Measurements from ENCODE around the gene LAT. TPM values are rescaled to one million over a fixed set of nuclear protein-coding genes. Genes with fewer than 3 reads are reported as not detected.

The LAT gene
- total and polyA plus RNA-seq, 5 donors from 2014 or later = 282 to 429 (median 291) TPM

DNA sequence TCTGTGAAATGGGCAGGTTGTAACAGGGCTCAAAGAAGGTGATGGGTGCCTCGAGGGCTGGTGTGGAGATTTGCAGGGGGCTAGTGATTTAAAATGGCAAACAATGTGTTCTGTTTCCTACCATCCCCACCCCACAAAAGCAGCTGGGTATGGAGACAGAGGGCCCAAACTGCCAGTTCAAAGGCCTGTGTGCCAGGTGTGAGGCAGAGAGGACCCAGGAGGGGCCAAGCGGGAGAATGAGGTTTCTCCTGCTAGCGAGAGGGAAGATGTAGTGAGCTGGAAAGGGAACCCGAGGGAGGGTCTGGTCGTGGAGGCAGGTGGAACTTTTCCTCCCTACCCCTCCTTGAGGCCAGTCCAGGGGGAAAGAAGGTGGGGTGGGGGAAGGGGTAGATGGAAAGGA, 39.4 kb downstream of the LAT start:
- peaks cover 5 to 59% (median 26%) of the 10 kb centered on the region in 4 donors for H3K4me1 Mint-ChIP-seq
- no peak overlapping the region for H3K4me3 Mint-ChIP-seq
- no peak for ATAC-seq (ENCODE audit: low read depth in 2 of 2)
- Histone ChIP-seq H3K36me3 (ENCODE audit: control insufficient read depth, insufficient read depth, low read length) (no peaks in the 10 kb centered on the region), H3K27ac (ENCODE audit: insufficient read depth, low read length, poor library complexity, severe bottlenecking) (no peak overlapping the region), H3K4me1 (ENCODE audit: control insufficient read depth, insufficient read depth, low read length, poor library complexity, severe bottlenecking) (peaks cover 32% of the 10 kb centered on the region), H3K27me3 (ENCODE audit: control insufficient read depth, insufficient read depth, low read length) (no peaks in the 10 kb centered on the region), H3K9me3 (ENCODE audit: control insufficient read depth in 2 of 2, low read length in 2 of 2) (no peaks in the 10 kb centered on the region), H3K4me3 (ENCODE audit: low read depth, low read length) (no peak overlapping the region)
- no peak for DNase-seq
- no peaks in the 10 kb centered on the region for H3K36me3 Mint-ChIP-seq
- peaks cover 0 to 1% (median 0%) of the 10 kb centered on the region in 7 donors for H3K9me3 Mint-ChIP-seq
- H3K27me3 Mint-ChIP-seq = no peaks in the 10 kb centered on the region
- H3K27ac Mint-ChIP-seq = peak overlapping the region in 2 of 3 donors; percentile 29 to 85

DNA sequence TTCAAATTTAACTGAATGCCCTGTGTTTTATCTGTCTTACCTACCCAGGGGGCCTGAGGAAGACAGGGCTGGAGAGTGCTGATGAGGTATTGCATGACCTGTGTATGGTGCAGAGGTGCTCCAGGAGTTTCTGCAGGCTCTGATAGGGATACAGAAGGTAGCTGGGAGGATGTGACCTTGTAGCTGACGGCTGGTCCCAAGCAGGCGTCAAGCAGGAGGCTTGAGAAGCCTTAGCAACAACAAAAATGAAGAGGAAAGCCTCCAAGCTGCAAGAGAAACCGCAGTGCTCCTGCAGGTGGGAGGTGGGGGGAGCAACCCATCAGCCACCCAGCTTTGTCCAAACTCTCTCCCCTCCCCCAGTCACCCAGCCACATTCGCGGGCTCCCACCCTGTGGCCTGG, 40.4 kb downstream of the LAT start:
- no peaks in the 10 kb centered on the region for H3K36me3 Mint-ChIP-seq
- Histone ChIP-seq H3K27me3 (ENCODE audit: control insufficient read depth, insufficient read depth, low read length) (no peaks in the 10 kb centered on the region), H3K4me3 (ENCODE audit: low read depth, low read length) (no peak overlapping the region), H3K9me3 (ENCODE audit: control insufficient read depth in 2 of 2, low read length in 2 of 2) (no peaks in the 10 kb centered on the region), H3K36me3 (ENCODE audit: control insufficient read depth, insufficient read depth, low read length) (no peaks in the 10 kb centered on the region), H3K27ac (ENCODE audit: insufficient read depth, low read length, poor library complexity, severe bottlenecking) (no peak overlapping the region), H3K4me1 (ENCODE audit: control insufficient read depth, insufficient read depth, low read length, poor library complexity, severe bottlenecking) (peaks cover 36% of the 10 kb centered on the region)
- peaks cover 5 to 63% (median 27%) of the 10 kb centered on the region in 4 donors for H3K4me1 Mint-ChIP-seq
- peak overlapping the region in 2 of 3 donors; percentile 31 to 85 for H3K27ac Mint-ChIP-seq
- peak overlapping the region in 2 of 4 donors; percentile 39 to 50 for H3K4me3 Mint-ChIP-seq
- DNase-seq (no peak), ATAC-seq (ENCODE audit: low read depth in 2 of 2) (no peak)
- no peaks in the 10 kb centered on the region for H3K27me3 Mint-ChIP-seq
- H3K9me3 Mint-ChIP-seq = peaks cover 0 to 1% (median 0%) of the 10 kb centered on the region in 7 donors

DNA sequence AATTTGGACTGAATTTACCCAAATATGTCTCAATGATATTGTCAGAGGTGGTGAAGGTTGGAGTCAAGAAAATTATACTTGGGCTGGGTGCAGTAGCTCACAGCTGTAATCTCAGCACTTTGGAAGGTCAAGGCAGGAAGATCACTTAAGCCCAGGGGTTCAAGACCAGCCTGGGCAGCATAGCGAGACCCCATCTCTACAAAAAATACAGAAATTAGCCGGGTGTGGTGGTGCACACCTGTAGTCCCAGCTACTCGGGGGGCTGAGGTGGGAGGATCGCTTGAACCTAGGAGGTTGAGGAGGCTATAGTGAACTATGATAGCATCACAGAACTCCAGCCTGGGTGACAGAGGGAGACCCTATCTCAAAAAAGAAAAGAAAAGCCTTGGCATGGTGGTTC, 40.9 kb downstream of the LAT start:
- Mint-ChIP-seq H3K4me1 (peaks cover 5 to 63% (median 24%) of the 10 kb centered on the region in 4 donors), H3K9me3 (peaks cover 0 to 1% (median 0%) of the 10 kb centered on the region in 7 donors), H3K36me3 (no peaks in the 10 kb centered on the region), H3K27ac (peak overlapping the region in 1 of 3 donors; percentile 85), H3K4me3 (peak overlapping the region in 1 of 4 donors; percentile 50), H3K27me3 (no peaks in the 10 kb centered on the region)
- Histone ChIP-seq H3K4me1 (ENCODE audit: control insufficient read depth, insufficient read depth, low read length, poor library complexity, severe bottlenecking) (peaks cover 36% of the 10 kb centered on the region), H3K36me3 (ENCODE audit: control insufficient read depth, insufficient read depth, low read length) (no peaks in the 10 kb centered on the region), H3K4me3 (ENCODE audit: low read depth, low read length) (no peak overlapping the region), H3K9me3 (ENCODE audit: control insufficient read depth in 2 of 2, low read length in 2 of 2) (no peaks in the 10 kb centered on the region), H3K27me3 (ENCODE audit: control insufficient read depth, insufficient read depth, low read length) (no peaks in the 10 kb centered on the region), H3K27ac (ENCODE audit: insufficient read depth, low read length, poor library complexity, severe bottlenecking) (no peak overlapping the region)
- no peak for ATAC-seq (ENCODE audit: low read depth in 2 of 2)
- DNase-seq = no peak

DNA sequence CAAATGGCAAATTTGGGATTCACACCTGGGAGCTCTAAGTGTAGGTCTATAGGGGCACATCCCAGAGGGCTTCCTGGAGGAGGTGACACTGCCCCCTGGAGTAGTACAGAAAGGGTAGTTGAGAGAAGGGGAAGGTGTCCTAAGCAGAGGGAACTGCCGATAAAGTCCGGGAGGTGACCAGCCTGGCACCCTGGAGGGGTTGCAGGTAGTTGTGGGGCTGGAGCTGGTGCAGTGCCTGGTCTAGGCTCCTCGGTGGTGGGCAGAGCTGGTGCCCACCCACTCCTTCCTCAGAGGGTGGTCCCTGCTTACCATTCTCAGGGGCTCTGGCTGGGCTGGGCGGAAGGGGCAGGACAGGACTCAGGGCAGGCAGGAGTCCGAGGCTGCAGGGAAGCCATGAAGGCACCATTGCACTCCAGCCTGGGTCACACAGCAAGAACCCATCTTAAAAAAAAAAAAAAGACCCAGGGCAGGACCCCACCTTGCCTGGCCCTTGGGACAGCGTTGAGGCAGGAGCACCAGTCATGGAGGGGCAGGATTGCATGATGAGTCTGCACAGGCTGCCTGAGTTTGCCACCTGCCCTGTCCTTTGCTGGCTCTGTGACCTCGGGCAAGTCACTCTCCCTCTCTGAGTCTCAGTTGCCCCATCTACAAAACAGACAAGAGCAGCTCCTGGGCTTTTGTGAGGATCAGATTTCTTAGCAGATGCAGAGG, 43.8 kb downstream of the LAT start:
- DNase-seq = no peak
- Histone ChIP-seq H3K27ac (ENCODE audit: insufficient read depth, low read length, poor library complexity, severe bottlenecking) (no peak overlapping the region), H3K9me3 (ENCODE audit: control insufficient read depth in 2 of 2, low read length in 2 of 2) (no peaks in the 10 kb centered on the region), H3K4me1 (ENCODE audit: control insufficient read depth, insufficient read depth, low read length, poor library complexity, severe bottlenecking) (peaks cover 31% of the 10 kb centered on the region), H3K4me3 (ENCODE audit: low read depth, low read length) (no peak overlapping the region), H3K36me3 (ENCODE audit: control insufficient read depth, insufficient read depth, low read length) (no peaks in the 10 kb centered on the region), H3K27me3 (ENCODE audit: control insufficient read depth, insufficient read depth, low read length) (no peaks in the 10 kb centered on the region)
- ATAC-seq (ENCODE audit: low read depth in 2 of 2) = no peak
- Mint-ChIP-seq H3K36me3 (no peaks in the 10 kb centered on the region), H3K4me1 (peaks cover 0 to 44% (median 16%) of the 10 kb centered on the region in 4 donors), H3K27ac (peak overlapping the region; percentile 44 to 60 (median 59)), H3K9me3 (no peaks in the 10 kb centered on the region), H3K4me3 (peak overlapping the region in 1 of 4 donors; percentile 28), H3K27me3 (no peaks in the 10 kb centered on the region)

DNA sequence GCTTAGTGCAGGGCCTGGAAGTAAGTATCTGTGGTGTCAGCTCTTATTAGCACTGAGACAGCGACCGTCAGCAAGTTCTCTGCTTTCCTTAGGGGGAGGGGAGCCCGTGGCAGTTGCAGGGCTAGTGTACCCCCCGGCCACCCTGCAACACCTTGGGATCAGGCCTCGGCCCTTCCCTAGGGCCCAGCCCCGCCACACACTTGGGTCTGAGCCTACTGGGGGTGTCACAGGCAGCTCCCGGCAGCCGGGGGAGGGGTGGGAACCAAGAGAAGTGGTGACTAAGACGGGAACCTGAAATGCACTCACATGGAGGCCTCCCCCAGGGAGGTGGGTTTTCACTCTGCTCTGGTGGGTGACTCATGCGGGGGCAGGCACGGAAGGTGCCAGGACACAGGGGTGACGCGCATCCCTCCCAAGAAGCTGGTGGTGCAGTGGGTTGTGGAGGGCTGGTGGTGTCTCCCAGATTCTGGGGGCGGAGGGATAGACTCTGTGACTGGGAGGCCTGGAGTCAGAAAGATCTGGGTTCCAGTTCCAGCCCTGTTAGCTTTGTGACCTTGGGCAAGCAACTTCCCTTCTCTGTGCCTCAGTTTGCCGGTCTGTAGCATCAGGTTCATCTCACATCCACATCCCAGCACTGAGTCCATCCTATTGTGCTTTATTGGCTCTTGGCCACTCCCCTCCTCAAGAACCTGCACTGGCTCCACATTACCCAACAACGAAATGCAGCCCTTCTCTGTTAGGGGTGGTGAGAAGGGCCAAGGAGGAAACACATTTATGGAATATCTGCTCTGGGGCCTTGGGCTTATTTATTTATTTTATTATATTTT, 44.5 kb downstream of the LAT start:
- Histone ChIP-seq H3K36me3 (ENCODE audit: control insufficient read depth, insufficient read depth, low read length) (no peaks in the 10 kb centered on the region), H3K9me3 (ENCODE audit: control insufficient read depth in 2 of 2, low read length in 2 of 2) (no peaks in the 10 kb centered on the region), H3K4me3 (ENCODE audit: low read depth, low read length) (no peak overlapping the region), H3K27ac (ENCODE audit: insufficient read depth, low read length, poor library complexity, severe bottlenecking) (no peak overlapping the region), H3K4me1 (ENCODE audit: control insufficient read depth, insufficient read depth, low read length, poor library complexity, severe bottlenecking) (peaks cover 25% of the 10 kb centered on the region), H3K27me3 (ENCODE audit: control insufficient read depth, insufficient read depth, low read length) (no peaks in the 10 kb centered on the region)
- peak; percentile 93 to 94 for ATAC-seq (ENCODE audit: low read depth in 2 of 2)
- no peaks in the 10 kb centered on the region for H3K27me3 Mint-ChIP-seq
- DNase-seq = peak in 2 of 3 donors; percentile 21 to 66
- H3K9me3 Mint-ChIP-seq = no peaks in the 10 kb centered on the region
- H3K36me3 Mint-ChIP-seq = no peaks in the 10 kb centered on the region
- peak overlapping the region; percentile 44 to 76 (median 65) for H3K27ac Mint-ChIP-seq
- H3K4me1 Mint-ChIP-seq = peaks cover 0 to 36% (median 15%) of the 10 kb centered on the region in 4 donors
- peak overlapping the region in 1 of 4 donors; percentile 28 for H3K4me3 Mint-ChIP-seq

DNA sequence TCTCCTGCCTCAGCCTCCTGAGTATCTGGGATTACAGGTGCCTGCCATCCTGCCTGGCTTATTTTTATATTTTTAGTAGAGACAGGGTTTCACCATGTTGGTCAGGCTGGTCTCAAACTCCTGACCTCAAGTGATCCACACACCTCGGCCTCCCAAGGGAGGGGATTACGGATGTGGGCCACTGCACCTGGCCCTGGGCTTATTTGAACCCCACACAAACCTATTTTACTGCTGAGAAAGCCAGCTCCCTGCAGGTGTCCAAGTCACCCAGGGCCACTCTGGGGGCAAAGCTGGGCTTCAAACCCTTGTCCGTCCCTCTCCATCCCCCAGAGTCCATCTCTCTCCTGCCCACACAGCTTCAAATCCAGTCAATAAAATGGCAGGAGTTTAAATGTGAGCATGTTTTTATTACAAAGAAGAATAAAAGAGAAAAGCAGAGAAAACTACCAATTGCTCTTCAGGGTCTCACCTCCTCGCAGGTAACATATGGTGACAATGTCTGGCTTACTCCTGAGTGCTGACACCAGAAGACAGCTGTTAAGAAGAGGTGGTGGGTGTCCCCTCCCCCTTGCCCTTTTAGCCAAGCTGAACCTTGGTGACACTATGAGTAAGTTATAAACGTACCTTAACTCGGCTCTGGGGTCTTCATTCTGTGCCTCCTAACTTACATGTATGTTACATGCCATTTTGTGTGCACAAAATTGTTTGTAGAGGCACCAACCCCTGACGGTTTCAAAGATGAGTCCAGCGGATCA, 45.4 kb downstream of the LAT start:
- H3K27me3 ChIP-seq (ENCODE audit: control insufficient read depth, insufficient read depth, low read length) = no peaks in the 10 kb centered on the region
- H3K4me3 ChIP-seq (ENCODE audit: low read depth, low read length) = no peak overlapping the region
- H3K36me3 ChIP-seq (ENCODE audit: control insufficient read depth, insufficient read depth, low read length) = no peaks in the 10 kb centered on the region
- H3K27ac Mint-ChIP-seq = peak overlapping the region in 2 of 3 donors; percentile 20 to 38
- DNase-seq (no peak), ATAC-seq (ENCODE audit: low read depth in 2 of 2) (no peak)
- H3K4me3 Mint-ChIP-seq = no peak overlapping the region
- no peaks in the 10 kb centered on the region for H3K9me3 ChIP-seq (ENCODE audit: control insufficient read depth in 2 of 2, low read length in 2 of 2)
- no peaks in the 10 kb centered on the region for H3K9me3 Mint-ChIP-seq
- peaks cover 16% of the 10 kb centered on the region for H3K4me1 ChIP-seq (ENCODE audit: control insufficient read depth, insufficient read depth, low read length, poor library complexity, severe bottlenecking)
- no peak overlapping the region for H3K27ac ChIP-seq (ENCODE audit: insufficient read depth, low read length, poor library complexity, severe bottlenecking)
- H3K4me1 Mint-ChIP-seq = peaks cover 0 to 28% (median 12%) of the 10 kb centered on the region in 4 donors
- no peaks in the 10 kb centered on the region for H3K36me3 Mint-ChIP-seq
- no peaks in the 10 kb centered on the region for H3K27me3 Mint-ChIP-seq
